H1 (cell line): Measurements from ENCODE around the gene SLC25A6. TPM values are rescaled to one million over a fixed set of nuclear protein-coding genes. Genes with fewer than 3 reads are reported as not detected.

Source experiments
- CTCF ChIA-PET: fragments of 300-600 bp; sonication (Branson Sonifier 250); formaldehyde crosslinking; loops from one replicate; lab custom pipeline; 2021; ENCODE audit not compliant: partially characterized antibody; lab: Charles Lee
- POLR2A ChIA-PET: fragments of 300-600 bp; sonication (Branson Sonifier 250); formaldehyde crosslinking; loops from one replicate; lab custom pipeline; 2021; ENCODE audit warnings: inconsistent platforms; ENCODE audit not compliant: partially characterized antibody; lab: Charles Lee
- DNase-seq, 2 experiments: peaks; one replicate each; pipeline versions ENCODE4 v3.0.0 to v3.0.0-alpha.2; 2010 to 2022; ENCODE audit warnings: low spot score in 2 of 2, low read depth in 1 of 2, mixed read lengths in 1 of 2
- FAIRE-seq: peaks from 2 replicates; lab custom pipeline; 2011; peaks lifted over from hg19 to GRCh38; lab: Jason Lieb, UNC
- H2AFZ ChIP-seq: 2 replicates; pipeline ENCODE4 v1.8.1; 2012; ENCODE audit warnings: low read length, inconsistent platforms
- H2AK5ac ChIP-seq: 2 replicates; pipeline ENCODE4 v1.6.1; 2013; ENCODE audit warnings: low read depth, low read length
- H2BK120ac ChIP-seq: replicated peaks from 2 replicates; pipeline ENCODE3; 2013; ENCODE audit warnings: low read depth, low read length, inconsistent platforms
- H2BK12ac ChIP-seq: 2 replicates; pipeline ENCODE4 v1.6.1; 2013; ENCODE audit warnings: low read depth, low read length
- H2BK15ac ChIP-seq: 2 replicates; pipeline ENCODE4 v1.6.1; 2013; ENCODE audit warnings: low read length
- H2BK20ac ChIP-seq: 2 replicates; pipeline ENCODE4 v1.6.1; 2013; ENCODE audit warnings: low read length
- H2BK5ac ChIP-seq: 2 replicates; pipeline ENCODE4 v1.6.1; 2013; ENCODE audit warnings: low read depth, low read length
- H3K14ac ChIP-seq: 2 replicates; pipeline ENCODE4 v1.6.1; 2013; ENCODE audit warnings: inconsistent platforms; ENCODE audit not compliant: insufficient read length
- H3K18ac ChIP-seq: 2 replicates; pipeline ENCODE4 v1.6.1; 2013; ENCODE audit warnings: low read length; ENCODE audit errors: extremely low read depth
- H3K23ac ChIP-seq: 2 replicates; pipeline ENCODE4 v1.6.1; 2013; ENCODE audit warnings: inconsistent platforms; ENCODE audit not compliant: insufficient read length
- H3K23me2 ChIP-seq: 2 replicates; pipeline ENCODE4 v1.6.1; 2013; ENCODE audit warnings: low read depth, low read length
- H3K27ac ChIP-seq: 2 replicates; pipeline ENCODE4 v1.6.1; 2011; ENCODE audit warnings: low read depth, low read length, inconsistent platforms
- H3K27me3 ChIP-seq, 4 experiments: replicated peaks in 1 of 4; 1 replicate in 1 of 4; 2 replicates in 3 of 4; pipeline versions ENCODE4 v1.6.1 to v1.8.1; 2011 to 2013; ENCODE audit warnings: low read length in 3 of 4, mild to moderate bottlenecking in 3 of 4, inconsistent platforms in 2 of 4, mixed read lengths in 2 of 4, moderate library complexity in 1 of 4; ENCODE audit not compliant: control insufficient read depth in 3 of 4, insufficient read depth in 3 of 4; ENCODE audit errors: extremely low read depth in 1 of 4
- H3K36me3 ChIP-seq, 4 experiments: 2 replicates each; pipeline versions ENCODE4 v1.6.1 to v1.8.1; 2011 to 2013; ENCODE audit warnings: mild to moderate bottlenecking in 4 of 4, low read length in 3 of 4, moderate library complexity in 2 of 4, control low read depth in 1 of 4, inconsistent platforms in 1 of 4; ENCODE audit not compliant: insufficient read depth in 4 of 4, control insufficient read depth in 2 of 4
- H3K4ac ChIP-seq: replicated peaks from 2 replicates; pipeline ENCODE3; 2013; ENCODE audit warnings: low read length, low read depth, mixed read lengths, inconsistent platforms; ENCODE audit not compliant: insufficient read length
- H3K4me1 ChIP-seq, 4 experiments: replicated peaks in 1 of 4; 1 replicate in 1 of 4; 2 replicates in 3 of 4; pipeline versions ENCODE4 v1.6.1 to v1.8.1; 2011 to 2013; ENCODE audit warnings: low read length in 3 of 4, inconsistent platforms in 2 of 4, mixed read lengths in 1 of 4; ENCODE audit not compliant: insufficient read depth in 4 of 4, control insufficient read depth in 3 of 4
- H3K4me2 ChIP-seq, 2 experiments: 2 replicates each; pipeline versions ENCODE4 v1.6.1 to v1.8.1; 2011 to 2013; ENCODE audit warnings: low read depth in 2 of 2, low read length in 2 of 2, control low read depth in 1 of 2, inconsistent platforms in 1 of 2, mild to moderate bottlenecking in 1 of 2; ENCODE audit not compliant: insufficient read depth in 1 of 2
- H3K4me3 ChIP-seq, 4 experiments: fragments of 200-600, 300-600 bp in 1 of 4; sonication (generic), shearing (Covaris generic), sonication (Bioruptor Twin) in 1 of 4; 2 replicates each; pipeline versions ENCODE4 v1.5.1 to v1.8.1; 2011 to 2016; ENCODE audit warnings: low read length in 4 of 4, low read depth in 3 of 4, control low read depth in 2 of 4, inconsistent platforms in 2 of 4, mild to moderate bottlenecking in 2 of 4, mixed read lengths in 1 of 4, moderate library complexity in 1 of 4; ENCODE audit not compliant: insufficient read depth in 2 of 4; ENCODE audit errors: extremely low read depth in 1 of 4
- H3K56ac ChIP-seq: replicated peaks from 2 replicates; pipeline ENCODE3; 2013; ENCODE audit warnings: low read depth, mild to moderate bottlenecking, mixed read lengths, low read length, inconsistent platforms; ENCODE audit not compliant: insufficient read length
- H3K79me1 ChIP-seq: 2 replicates; pipeline ENCODE4 v1.6.1; 2013; ENCODE audit warnings: low read depth, low read length, control low read depth
- H3K79me2 ChIP-seq, 2 experiments: 2 replicates each; pipeline versions ENCODE4 v1.6.1 to v1.8.1; 2012 to 2013; ENCODE audit warnings: low read length in 2 of 2, mild to moderate bottlenecking in 2 of 2, inconsistent platforms in 1 of 2; ENCODE audit not compliant: insufficient read depth in 2 of 2, control insufficient read depth in 1 of 2
- H3K9ac ChIP-seq, 4 experiments: replicated peaks in 1 of 4; 1 replicate in 1 of 4; 2 replicates in 3 of 4; pipeline versions ENCODE4 v1.6.1 to v1.8.1; 2011 to 2013; ENCODE audit warnings: low read depth in 3 of 4, low read length in 3 of 4, control low read depth in 2 of 4, mild to moderate bottlenecking in 2 of 4, moderate library complexity in 2 of 4, inconsistent platforms in 1 of 4; ENCODE audit errors: extremely low read depth in 1 of 4
- H3K9me3 ChIP-seq, 2 experiments: 2 replicates each; pipeline versions ENCODE4 v1.6.1 to v1.8.1; 2012 to 2013; ENCODE audit warnings: mild to moderate bottlenecking in 2 of 2, moderate library complexity in 2 of 2, control low read depth in 1 of 2, inconsistent platforms in 1 of 2, low read depth in 1 of 2, low read length in 1 of 2, mixed read lengths in 1 of 2; ENCODE audit not compliant: insufficient read depth in 2 of 2
- H4K20me1 ChIP-seq, 2 experiments: replicated peaks in 1 of 2; 2 replicates each; pipeline versions ENCODE3 to v1.8.1; 2011 to 2013; ENCODE audit warnings: inconsistent platforms in 2 of 2, low read length in 2 of 2, mild to moderate bottlenecking in 1 of 2; ENCODE audit not compliant: insufficient read depth in 2 of 2, control insufficient read depth in 1 of 2
- H4K5ac ChIP-seq: 2 replicates; pipeline ENCODE4 v1.6.1; 2013; ENCODE audit warnings: low read length, low read depth, mixed read lengths, inconsistent platforms; ENCODE audit not compliant: insufficient read length
- H4K8ac ChIP-seq: 2 replicates; pipeline ENCODE4 v1.8.0; 2013; ENCODE audit warnings: mild to moderate bottlenecking, moderate library complexity, low read length, inconsistent platforms; ENCODE audit not compliant: insufficient read depth; ENCODE audit errors: extremely low read depth
- H4K91ac ChIP-seq: replicated peaks from 2 replicates; pipeline ENCODE3; 2013; ENCODE audit warnings: low read length, mixed read lengths, inconsistent platforms; ENCODE audit not compliant: insufficient read length
- ASH2L ChIP-seq: fragments of 200-600, 300-600 bp; sonication (generic); IDR thresholded peaks from one replicate; pipeline ENCODE4 v1.7.1; 2017; ENCODE audit warnings: low read length
- CHD1 ChIP-seq: IDR thresholded peaks from 2 replicates; pipeline ENCODE4 v1.6.1; 2012; ENCODE audit warnings: low read depth, low read length, improper control_type of control experiment
- FOSL1 ChIP-seq: IDR thresholded peaks from 2 replicates; pipeline ENCODE4 v1.6.1; 2011; ENCODE audit warnings: mild to moderate bottlenecking, low read depth, low read length, moderate library complexity; ENCODE audit not compliant: insufficient read depth
- RFX5 ChIP-seq: IDR thresholded peaks from 2 replicates; pipeline ENCODE4 v1.6.1; 2011; ENCODE audit warnings: low read depth, low read length, improper control_type of control experiment, borderline replicate concordance
- SP1 ChIP-seq: IDR thresholded peaks from 2 replicates; pipeline ENCODE4 v1.6.1; 2011; ENCODE audit warnings: low read depth, low read length
- WGBS, 2 experiments: shearing (Covaris generic) in 1 of 2; methylation state at CpG; one replicate each; pipeline versions ENCODE4 v1.1.6 to v1.1.7; 2013 to 2015; ENCODE audit warnings: low lambda C conversion rate in 2 of 2, mixed read lengths in 2 of 2, inconsistent platforms in 1 of 2, low coverage in 1 of 2, missing lambda C conversion rate in 1 of 2; ENCODE audit not compliant: insufficient replicate concordance in 2 of 2, insufficient coverage in 1 of 2, insufficient read length in 1 of 2; ENCODE audit errors: extremely low coverage in 1 of 2, missing lambda C conversion rate in 1 of 2; 5-methylcytosine and 5-hydroxymethylcytosine counted together
- polyA plus RNA-seq, 7 experiments: library from polyadenylated mRNA; depleted of rRNA in 3 of 7; stranded (reverse) in 5 of 7; unstranded in 2 of 7; fragments of >200 nt in 5 of 7; fragments of 200-250 nt in 2 of 7; gene quantifications; 1 replicate in 5 of 7; 2 replicates in 1 of 7; 4 replicates in 1 of 7; pipeline versions ENCODE4 v1.2.1 to v1.2.3, GENCODE V29; 2011 to 2013; ENCODE audit warnings: missing spikeins in 2 of 7, mixed read lengths in 2 of 7
- total RNA-seq: library from RNA; stranded (reverse); fragmentation: NEBNext Ultra II Directional; extraction: Animal tissue kit (Norgen Biotek cat#: 25700); gene quantifications from 2 replicates; pipeline ENCODE4 v1.2.1, GENCODE V29; 2021
- TF ChIP-seq, protein P1 (sequence below): IDR thresholded peaks from 2 replicates; pipeline ENCODE4 v1.6.1; 2011; ENCODE audit warnings: low read length, improper control_type of control experiment

The SLC25A6 gene
- total and polyA plus RNA-seq, 2 of the 8 experiments (the other 6 are each of a cell fraction or from before 2014, with no cell fraction given), result 487 to 1,220 TPM

DNA sequence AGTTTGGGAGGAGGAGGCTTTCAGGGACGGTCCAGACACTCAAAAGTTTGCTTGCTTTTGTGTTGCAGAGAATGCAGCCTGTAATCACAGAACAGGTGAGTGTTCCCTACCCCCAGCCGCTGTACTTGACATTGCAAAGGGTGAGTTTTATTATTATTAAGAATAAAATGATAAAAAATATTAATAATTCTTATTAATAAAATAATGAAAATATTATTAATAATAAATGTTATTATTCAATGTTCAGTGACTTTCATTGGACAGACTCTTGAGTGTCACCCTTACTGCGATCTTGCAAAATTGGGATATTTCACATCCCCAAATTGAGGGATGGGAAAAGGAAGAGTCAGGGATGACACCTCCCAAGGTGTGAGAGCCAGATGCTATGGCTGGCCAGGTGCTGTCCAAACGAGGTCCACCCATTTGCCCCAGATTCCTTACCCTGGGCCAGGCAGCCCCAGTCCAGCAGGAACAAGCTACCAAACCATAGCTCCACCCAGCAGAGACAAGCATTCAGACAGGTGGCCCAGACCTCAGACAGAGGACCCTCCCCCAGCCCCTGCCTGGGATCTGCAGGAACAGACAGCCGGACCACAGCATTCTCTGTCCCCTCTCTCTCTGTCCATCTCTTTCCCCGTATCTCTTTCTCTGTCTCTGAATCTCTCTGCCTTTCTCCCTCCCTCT, 33.0 kb downstream of the SLC25A6 start:
- Histone ChIP-seq H4K5ac (no peak overlapping the region), H2AK5ac (no peak overlapping the region), H3K9me3 (peaks cover 0 to 6% of the 10 kb centered on the region in 2 experiments; a peak in 2 of 4 replicates), H4K91ac (no peak overlapping the region), H2BK5ac (no peak overlapping the region), H4K8ac (no peak overlapping the region; the same call in 1 of the 2 replicates), H3K79me1 (no peaks in the 10 kb centered on the region), H3K4ac (no peak overlapping the region), H2BK20ac (no peak overlapping the region), H3K4me1 (peaks cover 2 to 6% (median 5%) of the 10 kb centered on the region in 4 experiments; a peak in 5 of 7 replicates), H3K56ac (no peak overlapping the region), H3K36me3 (peaks cover 0 to 9% (median 4%) of the 10 kb centered on the region in 4 experiments; a peak in 2 of 8 replicates), H2BK120ac (no peak overlapping the region), H3K4me2 (no peak overlapping the region), H3K27me3 (no peaks in the 10 kb centered on the region; a peak in 1 of 7 replicates), H3K9ac (no peak overlapping the region), H3K23me2 (no peaks in the 10 kb centered on the region), H2BK15ac (no peak overlapping the region), H4K20me1 (no peaks in the 10 kb centered on the region), H3K18ac (no peak overlapping the region), H3K14ac (no peak overlapping the region), H3K4me3 (no peak overlapping the region), H3K79me2 (no peaks in the 10 kb centered on the region), H2BK12ac (no peak overlapping the region), H2AFZ (no peak overlapping the region), H3K27ac (no peak overlapping the region), H3K23ac (no peak overlapping the region)
- TF ChIP-seq, protein P1, sequence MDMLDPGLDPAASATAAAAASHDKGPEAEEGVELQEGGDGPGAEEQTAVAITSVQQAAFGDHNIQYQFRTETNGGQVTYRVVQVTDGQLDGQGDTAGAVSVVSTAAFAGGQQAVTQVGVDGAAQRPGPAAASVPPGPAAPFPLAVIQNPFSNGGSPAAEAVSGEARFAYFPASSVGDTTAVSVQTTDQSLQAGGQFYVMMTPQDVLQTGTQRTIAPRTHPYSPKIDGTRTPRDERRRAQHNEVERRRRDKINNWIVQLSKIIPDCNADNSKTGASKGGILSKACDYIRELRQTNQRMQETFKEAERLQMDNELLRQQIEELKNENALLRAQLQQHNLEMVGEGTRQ, result no peak
- TF ChIP-seq FOSL1 (no peak), CHD1 (no peak), RFX5 (no peak), SP1 (no peak), ASH2L (no peak)
- DNase-seq (no peak), FAIRE-seq (no peak)
- WGBS, 2 experiments, result 89% methylated on average over 5 of the region's 6 CpGs; no CpG with 5 or more reads in 1 of the 2 experiments
- ChIA-PET CTCF (no interaction called here), POLR2A (no interaction called here)
